ENCODE results near the gene EEPD1.

EEPD1 gene

DNA sequence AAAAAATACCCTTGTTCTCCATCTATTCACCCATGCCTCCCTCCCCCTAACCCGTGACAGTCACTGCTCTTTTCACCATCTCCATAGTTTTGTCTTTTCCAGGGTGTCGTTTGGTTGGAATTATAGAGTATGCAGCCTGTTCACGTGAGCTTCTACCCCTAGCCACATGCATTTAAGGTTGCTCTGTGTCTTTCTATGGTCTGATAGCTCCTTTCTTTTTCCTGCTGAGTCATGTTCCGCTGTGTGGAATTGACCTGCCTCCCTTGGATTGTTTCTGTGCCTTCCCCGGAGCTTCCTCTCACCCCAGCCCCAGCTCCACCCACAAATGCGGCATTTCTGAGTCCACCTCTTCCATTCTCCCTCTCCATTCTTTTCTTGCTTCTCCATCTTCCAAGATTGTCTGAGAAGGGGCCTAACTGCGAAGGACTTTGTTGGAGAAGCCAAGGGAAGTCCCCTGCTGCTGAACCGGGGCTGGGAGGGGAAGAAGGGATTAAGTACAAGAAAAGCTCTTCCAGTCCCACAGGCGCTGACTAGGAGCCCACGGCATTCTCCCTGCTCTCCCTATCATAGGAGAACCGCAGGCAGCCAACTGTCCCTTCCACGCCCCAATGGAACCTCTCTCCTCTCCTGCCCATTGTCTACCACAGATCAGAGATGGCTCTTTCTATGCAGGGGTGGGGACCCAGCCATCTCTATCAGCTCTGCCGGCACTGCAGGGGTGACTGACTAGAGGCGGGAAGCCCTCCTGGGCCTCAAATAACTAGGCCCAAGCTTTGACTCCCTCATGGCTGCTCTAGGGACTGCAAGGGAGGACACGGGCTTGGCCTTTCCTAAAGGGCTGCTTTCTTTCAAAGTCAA is 149.1 kb downstream of the EEPD1 start:
- Histone ChIP-seq H3K36me3 (ENCODE audit: control insufficient read depth in 5 of 5, insufficient read depth in 5 of 5, low read length in 5 of 5) (peaks cover 0 to 34% (median 26%) of the 10 kb centered on the region in 5 donors), H3K4me3 (ENCODE audit: low read depth in 1 of 5, low read length in 5 of 5) (no peak overlapping the region), H3K4me1 (ENCODE audit: control insufficient read depth in 5 of 5, insufficient read depth in 5 of 5, low read length in 5 of 5) (peaks cover 27 to 70% (median 63%) of the 10 kb centered on the region in 5 donors), H3K27ac (ENCODE audit: low read depth, low read length) (peak overlapping the region; percentile 84), H3K9me3 (ENCODE audit: control insufficient read depth in 5 of 5, low read length in 5 of 5) (no peaks in the 10 kb centered on the region), H3K27me3 (ENCODE audit: control insufficient read depth in 5 of 5, insufficient read depth in 4 of 5, low read length in 5 of 5) (peaks cover 0 to 2% (median 0%) of the 10 kb centered on the region in 5 donors), H3K9ac (ENCODE audit: low read length in 5 of 5) (peak overlapping the region in 1 of 5 donors; percentile 26)

DNA sequence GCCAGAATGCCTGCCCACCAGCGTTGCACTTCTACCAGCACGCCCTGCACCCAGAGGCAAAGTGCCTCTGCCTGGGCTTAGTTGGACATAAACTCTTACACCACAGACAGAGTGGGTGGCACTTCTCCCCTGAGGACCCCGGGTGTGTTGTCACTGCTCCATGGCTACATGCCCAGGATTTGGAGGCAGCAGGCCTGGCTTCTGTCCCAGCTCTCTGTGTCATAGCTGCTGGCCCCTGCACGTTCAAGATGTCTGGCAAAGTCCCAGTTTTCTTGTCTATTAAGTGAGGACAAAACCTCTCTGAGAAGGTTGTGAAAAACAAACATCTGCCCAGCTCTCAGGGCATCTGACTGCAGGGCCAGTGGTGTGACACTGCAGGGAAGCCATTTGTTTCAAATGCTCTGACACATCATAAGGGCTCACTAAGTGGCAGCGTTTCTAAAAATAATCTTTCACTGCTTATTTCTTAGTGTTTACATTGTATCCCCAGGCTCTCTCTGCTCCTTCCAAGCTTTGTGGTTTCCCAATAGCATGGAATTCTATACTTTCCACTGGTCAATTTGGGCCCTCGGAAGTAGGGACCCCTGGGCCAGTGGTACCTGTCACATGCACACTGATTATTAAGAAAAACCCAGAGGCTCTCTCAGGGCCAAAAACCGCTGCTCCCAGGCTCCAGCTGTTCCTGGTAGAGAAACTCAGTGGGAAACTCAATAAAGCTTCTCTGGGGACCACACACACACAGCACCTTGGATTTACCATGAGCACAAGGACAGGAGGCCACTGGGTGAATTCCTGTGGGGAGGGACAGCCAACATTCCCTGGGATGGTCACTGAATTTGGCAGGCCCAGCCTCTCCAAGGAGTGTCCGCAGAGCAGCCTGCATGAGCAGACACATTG is 150.4 kb downstream of the EEPD1 start:
- H3K27ac ChIP-seq (ENCODE audit: low read depth, low read length) = peak overlapping the region; percentile 84
- peaks cover 0 to 2% (median 0%) of the 10 kb centered on the region in 5 donors for H3K27me3 ChIP-seq (ENCODE audit: control insufficient read depth in 5 of 5, insufficient read depth in 4 of 5, low read length in 5 of 5)
- peaks cover 0 to 22% (median 13%) of the 10 kb centered on the region in 5 donors for H3K36me3 ChIP-seq (ENCODE audit: control insufficient read depth in 5 of 5, insufficient read depth in 5 of 5, low read length in 5 of 5)
- H3K9ac ChIP-seq (ENCODE audit: low read length in 5 of 5) = no peak overlapping the region
- H3K4me1 ChIP-seq (ENCODE audit: control insufficient read depth in 5 of 5, insufficient read depth in 5 of 5, low read length in 5 of 5) = peaks cover 28 to 63% (median 59%) of the 10 kb centered on the region in 5 donors
- no peaks in the 10 kb centered on the region for H3K9me3 ChIP-seq (ENCODE audit: control insufficient read depth in 5 of 5, low read length in 5 of 5)
- no peak overlapping the region for H3K4me3 ChIP-seq (ENCODE audit: low read depth in 1 of 5, low read length in 5 of 5)

DNA sequence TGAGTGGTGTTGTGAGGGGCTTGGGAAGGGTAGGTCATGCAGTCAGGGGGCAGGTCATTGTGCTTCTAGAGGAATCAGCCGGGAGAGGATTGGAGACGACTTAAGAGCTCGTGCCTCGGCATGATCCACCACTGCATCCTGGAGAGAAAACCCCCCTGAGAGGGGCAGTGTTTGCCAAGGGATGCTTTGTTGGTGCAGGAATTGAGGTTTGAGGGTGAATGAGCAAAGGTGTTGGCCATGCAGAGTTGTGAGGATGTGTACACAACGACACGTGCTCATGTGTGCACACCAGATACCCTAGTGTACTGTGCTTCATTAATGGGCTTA is 151.0 kb downstream of the EEPD1 start:
- H3K4me3 ChIP-seq (ENCODE audit: low read depth in 1 of 5, low read length in 5 of 5) = no peak overlapping the region
- peaks cover 0 to 15% (median 8%) of the 10 kb centered on the region in 5 donors for H3K36me3 ChIP-seq (ENCODE audit: control insufficient read depth in 5 of 5, insufficient read depth in 5 of 5, low read length in 5 of 5)
- H3K9ac ChIP-seq (ENCODE audit: low read length in 5 of 5) = no peak overlapping the region
- peak overlapping the region; percentile 84 for H3K27ac ChIP-seq (ENCODE audit: low read depth, low read length)
- peaks cover 0 to 2% (median 0%) of the 10 kb centered on the region in 5 donors for H3K27me3 ChIP-seq (ENCODE audit: control insufficient read depth in 5 of 5, insufficient read depth in 4 of 5, low read length in 5 of 5)
- H3K9me3 ChIP-seq (ENCODE audit: control insufficient read depth in 5 of 5, low read length in 5 of 5) = no peaks in the 10 kb centered on the region
- H3K4me1 ChIP-seq (ENCODE audit: control insufficient read depth in 5 of 5, insufficient read depth in 5 of 5, low read length in 5 of 5) = peaks cover 28 to 59% (median 55%) of the 10 kb centered on the region in 5 donors

DNA sequence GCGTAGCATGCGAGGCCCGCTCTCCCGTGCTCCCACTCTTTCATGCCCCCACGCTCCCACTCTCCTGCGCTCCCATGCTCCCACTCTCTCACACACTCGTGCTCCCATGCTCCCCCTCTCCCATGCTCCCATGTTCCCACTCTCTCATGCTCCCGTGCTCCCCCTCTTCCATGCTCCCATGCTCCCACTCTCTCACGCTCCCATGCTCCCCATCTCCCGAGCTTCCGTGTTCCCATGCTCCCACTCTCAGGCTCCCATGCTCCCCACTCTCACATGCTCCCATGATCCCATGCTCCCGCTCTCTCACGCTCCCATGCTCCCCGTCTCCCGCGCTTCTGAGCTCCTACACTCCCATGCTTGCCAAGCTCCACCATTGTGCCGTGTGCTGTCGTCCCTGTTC is 152.2 kb downstream of the EEPD1 start:
- peaks cover 0 to 5% (median 2%) of the 10 kb centered on the region in 5 donors for H3K36me3 ChIP-seq (ENCODE audit: control insufficient read depth in 5 of 5, insufficient read depth in 5 of 5, low read length in 5 of 5)
- peaks cover 0 to 2% (median 0%) of the 10 kb centered on the region in 5 donors for H3K27me3 ChIP-seq (ENCODE audit: control insufficient read depth in 5 of 5, insufficient read depth in 4 of 5, low read length in 5 of 5)
- peak overlapping the region in 1 of 5 donors; percentile 68 for H3K9ac ChIP-seq (ENCODE audit: low read length in 5 of 5)
- peaks cover 28 to 57% (median 49%) of the 10 kb centered on the region in 5 donors for H3K4me1 ChIP-seq (ENCODE audit: control insufficient read depth in 5 of 5, insufficient read depth in 5 of 5, low read length in 5 of 5)
- H3K27ac ChIP-seq (ENCODE audit: low read depth, low read length) = no peak overlapping the region
- H3K4me3 ChIP-seq (ENCODE audit: low read depth in 1 of 5, low read length in 5 of 5) = no peak overlapping the region
- H3K9me3 ChIP-seq (ENCODE audit: control insufficient read depth in 5 of 5, low read length in 5 of 5) = no peaks in the 10 kb centered on the region

DNA sequence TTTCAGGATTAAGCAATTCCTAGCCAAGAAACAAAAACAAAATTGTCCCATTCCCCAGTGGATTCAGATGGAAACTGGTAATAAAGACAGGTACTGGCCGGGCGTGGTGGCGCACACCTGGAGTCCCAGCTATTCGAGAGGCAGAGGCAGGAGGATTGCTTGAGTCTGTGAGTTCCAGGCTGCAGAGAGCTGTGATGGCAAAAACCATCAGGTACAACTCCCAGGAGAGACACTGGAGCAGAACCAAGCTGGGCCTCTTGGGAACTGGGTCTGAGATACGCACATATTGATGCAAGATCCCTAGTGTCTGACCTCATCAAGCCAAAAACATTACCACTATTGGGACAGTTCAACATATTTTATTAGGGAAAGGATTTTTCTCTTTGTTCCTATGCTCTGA is 152.6 kb downstream of the EEPD1 start:
- H3K4me1 ChIP-seq (ENCODE audit: control insufficient read depth in 5 of 5, insufficient read depth in 5 of 5, low read length in 5 of 5) = peaks cover 26 to 52% (median 45%) of the 10 kb centered on the region in 5 donors
- peaks cover 0 to 2% (median 0%) of the 10 kb centered on the region in 5 donors for H3K27me3 ChIP-seq (ENCODE audit: control insufficient read depth in 5 of 5, insufficient read depth in 4 of 5, low read length in 5 of 5)
- H3K4me3 ChIP-seq (ENCODE audit: low read depth in 1 of 5, low read length in 5 of 5) = no peak overlapping the region
- H3K36me3 ChIP-seq (ENCODE audit: control insufficient read depth in 5 of 5, insufficient read depth in 5 of 5, low read length in 5 of 5) = peaks cover 0 to 2% (median under 1%) of the 10 kb centered on the region in 5 donors
- no peaks in the 10 kb centered on the region for H3K9me3 ChIP-seq (ENCODE audit: control insufficient read depth in 5 of 5, low read length in 5 of 5)
- H3K9ac ChIP-seq (ENCODE audit: low read length in 5 of 5) = peak overlapping the region in 1 of 5 donors; percentile 68
- H3K27ac ChIP-seq (ENCODE audit: low read depth, low read length) = no peak overlapping the region

DNA sequence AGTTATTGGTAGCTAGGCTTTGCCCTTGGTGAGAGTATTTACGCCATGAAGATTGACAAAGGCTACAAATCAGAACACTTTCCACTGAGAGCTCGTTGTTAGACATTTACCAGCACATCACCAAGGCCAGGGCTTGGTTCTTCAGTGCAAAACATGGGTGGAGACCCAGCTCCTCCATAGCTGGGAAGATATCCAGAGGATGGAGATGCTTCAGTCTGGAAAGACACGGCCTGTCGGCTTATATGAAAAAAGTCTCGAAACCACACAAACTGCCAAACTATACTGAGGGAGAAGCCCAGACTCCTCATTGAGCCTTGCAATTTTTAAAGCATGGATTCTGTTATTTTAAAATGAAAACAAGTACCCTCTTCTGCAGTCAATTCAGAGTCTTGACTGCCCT is 153.2 kb downstream of the EEPD1 start:
- Histone ChIP-seq H3K9me3 (ENCODE audit: control insufficient read depth in 5 of 5, low read length in 5 of 5) (no peaks in the 10 kb centered on the region), H3K4me3 (ENCODE audit: low read depth in 1 of 5, low read length in 5 of 5) (no peak overlapping the region), H3K27ac (ENCODE audit: low read depth, low read length) (no peak overlapping the region), H3K27me3 (ENCODE audit: control insufficient read depth in 5 of 5, insufficient read depth in 4 of 5, low read length in 5 of 5) (peaks cover 0 to 2% (median 0%) of the 10 kb centered on the region in 5 donors), H3K36me3 (ENCODE audit: control insufficient read depth in 5 of 5, insufficient read depth in 5 of 5, low read length in 5 of 5) (peaks cover 0 to 2% (median 0%) of the 10 kb centered on the region in 5 donors), H3K9ac (ENCODE audit: low read length in 5 of 5) (no peak overlapping the region), H3K4me1 (ENCODE audit: control insufficient read depth in 5 of 5, insufficient read depth in 5 of 5, low read length in 5 of 5) (peaks cover 20 to 47% (median 39%) of the 10 kb centered on the region in 5 donors)

- no peak overlapping the region for H3K9ac ChIP-seq (ENCODE audit: low read length in 5 of 5)
- H3K36me3 ChIP-seq (ENCODE audit: control insufficient read depth in 5 of 5, insufficient read depth in 5 of 5, low read length in 5 of 5) = peaks cover 0 to 2% (median 0%) of the 10 kb centered on the region in 5 donors
- H3K4me1 ChIP-seq (ENCODE audit: control insufficient read depth in 5 of 5, insufficient read depth in 5 of 5, low read length in 5 of 5) = peaks cover 20 to 42% (median 35%) of the 10 kb centered on the region in 5 donors
- H3K4me3 ChIP-seq (ENCODE audit: low read depth in 1 of 5, low read length in 5 of 5) = no peak overlapping the region
- H3K27ac ChIP-seq (ENCODE audit: low read depth, low read length) = no peak overlapping the region
- no peaks in the 10 kb centered on the region for H3K9me3 ChIP-seq (ENCODE audit: control insufficient read depth in 5 of 5, low read length in 5 of 5)
- H3K27me3 ChIP-seq (ENCODE audit: control insufficient read depth in 5 of 5, insufficient read depth in 4 of 5, low read length in 5 of 5) = peaks cover 0 to 2% (median 0%) of the 10 kb centered on the region in 5 donors
Observed at GRCh38 chr7:36306722-36307121, 153.7 kb downstream of the EEPD1 start.

DNA sequence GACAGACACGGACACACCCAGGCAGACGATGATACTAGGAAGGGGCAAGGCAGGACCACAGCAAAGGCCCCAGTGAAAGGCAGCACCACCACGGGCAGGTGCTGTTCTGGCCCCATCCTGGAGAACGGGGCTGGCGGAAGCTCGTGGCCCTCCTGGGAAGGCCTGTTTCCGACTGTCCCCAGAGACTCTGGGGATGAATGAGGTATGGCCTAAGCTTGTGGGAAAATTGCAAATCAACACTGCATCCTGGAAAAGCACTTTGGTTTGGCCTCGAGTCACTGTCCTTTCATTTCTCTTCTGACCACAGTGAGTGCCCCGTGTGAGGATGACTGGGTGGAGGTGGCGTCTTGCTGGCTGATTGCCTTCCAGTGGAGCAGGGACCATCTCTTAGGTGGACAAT is 155.0 kb downstream of the EEPD1 start:
- peaks cover 14 to 29% (median 22%) of the 10 kb centered on the region in 5 donors for H3K4me1 ChIP-seq (ENCODE audit: control insufficient read depth in 5 of 5, insufficient read depth in 5 of 5, low read length in 5 of 5)
- no peak overlapping the region for H3K27ac ChIP-seq (ENCODE audit: low read depth, low read length)
- no peaks in the 10 kb centered on the region for H3K36me3 ChIP-seq (ENCODE audit: control insufficient read depth in 5 of 5, insufficient read depth in 5 of 5, low read length in 5 of 5)
- H3K27me3 ChIP-seq (ENCODE audit: control insufficient read depth in 5 of 5, insufficient read depth in 4 of 5, low read length in 5 of 5) = peaks cover 0 to 2% (median 0%) of the 10 kb centered on the region in 5 donors
- H3K9me3 ChIP-seq (ENCODE audit: control insufficient read depth in 5 of 5, low read length in 5 of 5) = no peaks in the 10 kb centered on the region
- H3K4me3 ChIP-seq (ENCODE audit: low read depth in 1 of 5, low read length in 5 of 5) = no peak overlapping the region
- H3K9ac ChIP-seq (ENCODE audit: low read length in 5 of 5) = peak overlapping the region in 1 of 5 donors; percentile 40

GRCh38 chr7:36309301-36309700 is 156.2 kb downstream of the EEPD1 start:
- H3K9me3 ChIP-seq (ENCODE audit: control insufficient read depth in 5 of 5, low read length in 5 of 5) = no peaks in the 10 kb centered on the region
- no peak overlapping the region for H3K9ac ChIP-seq (ENCODE audit: low read length in 5 of 5)
- peaks cover 0 to 2% (median 0%) of the 10 kb centered on the region in 5 donors for H3K27me3 ChIP-seq (ENCODE audit: control insufficient read depth in 5 of 5, insufficient read depth in 4 of 5, low read length in 5 of 5)
- H3K36me3 ChIP-seq (ENCODE audit: control insufficient read depth in 5 of 5, insufficient read depth in 5 of 5, low read length in 5 of 5) = no peaks in the 10 kb centered on the region
- H3K27ac ChIP-seq (ENCODE audit: low read depth, low read length) = no peak overlapping the region
- no peak overlapping the region for H3K4me3 ChIP-seq (ENCODE audit: low read depth in 1 of 5, low read length in 5 of 5)
- H3K4me1 ChIP-seq (ENCODE audit: control insufficient read depth in 5 of 5, insufficient read depth in 5 of 5, low read length in 5 of 5) = peaks cover 2 to 17% (median 9%) of the 10 kb centered on the region in 5 donors
